PC-3 (cell line): ENCODE measurements around the gene EMB. TPM values are rescaled to one million over a fixed set of nuclear protein-coding genes. Genes with fewer than 3 reads are reported as not detected.
"Not testable (repeated sequence)": the region's sequence is repeated elsewhere in the genome, so short reads cannot be mapped to it uniquely, and the experiment has no call there.

Source experiments
- ATAC-seq: fragments of 200-7000 bp; cut with Tn5 transposase; 2 replicates; pipeline ENCODE4 v1.9.1; 2020; ENCODE audit warnings: mild to moderate bottlenecking, moderate library complexity
- BruUV-seq: library from RNA; stranded (reverse); fragments of 400-500 nt; replicated peaks from 2 replicates; lab custom pipeline; 2021; lab: Mats Ljungman, UMichigan
- CTCF ChIA-PET: fragments of 300-600 bp; sonication (Branson Sonifier 250); formaldehyde crosslinking; loops from one replicate; lab custom pipeline; 2022; ENCODE audit warnings: antibody characterized with exemption; lab: Charles Lee
- POLR2A ChIA-PET: fragments of 300-600 bp; sonication (Branson Sonifier 250); formaldehyde crosslinking; loops from one replicate; lab custom pipeline; 2022; ENCODE audit warnings: antibody characterized with exemption; ENCODE audit not compliant: unreplicated experiment; lab: Charles Lee
- DNase-seq: peaks from one replicate; pipeline ENCODE4 v3.0.0-alpha.2; 2015
- H2AFZ ChIP-seq: fragments of 300-600 bp; sonication (generic); 2 replicates; pipeline ENCODE4 v1.6.0; 2016; ENCODE audit warnings: antibody characterized with exemption, low read length
- H3F3A ChIP-seq: fragments of 300-600 bp; sonication (generic); one replicate; pipeline ENCODE4 v1.6.0; 2017; ENCODE audit warnings: antibody characterized with exemption, low read length, control low read depth, mild to moderate bottlenecking; ENCODE audit not compliant: unreplicated experiment
- H3K27ac ChIP-seq: fragments of 300-600 bp; sonication (generic); 2 replicates; pipeline ENCODE4 v1.5.1; 2016; ENCODE audit warnings: mild to moderate bottlenecking, low read length
- H3K27me3 ChIP-seq: fragments of 300-600 bp; sonication (generic); 2 replicates; pipeline ENCODE4 v1.6.1; 2016; ENCODE audit warnings: low read length, mixed read lengths
- H3K36me3 ChIP-seq: fragments of 300-600 bp; sonication (generic); 2 replicates; pipeline ENCODE4 v1.6.1; 2016; ENCODE audit warnings: low read depth, mixed run types, low read length, mixed read lengths
- H3K4me1 ChIP-seq: fragments of 300-600 bp; sonication (generic); 2 replicates; pipeline ENCODE4 v1.5.1; 2016; ENCODE audit warnings: low read length; ENCODE audit not compliant: insufficient read depth
- H3K4me2 ChIP-seq: fragments of 300-600 bp; sonication (generic); 2 replicates; pipeline ENCODE4 v1.6.0; 2016; ENCODE audit warnings: low read length
- H3K4me3 ChIP-seq: fragments of 300-600 bp; sonication (generic); 2 replicates; pipeline ENCODE4 v1.5.1; 2016; ENCODE audit warnings: mild to moderate bottlenecking, low read length, mixed read lengths
- H3K79me2 ChIP-seq: fragments of 300-600 bp; sonication (generic); 2 replicates; pipeline ENCODE4 v1.6.1; 2017; ENCODE audit warnings: low read length, mixed read lengths
- H3K9ac ChIP-seq: fragments of 300-600 bp; sonication (generic); 2 replicates; pipeline ENCODE4 v1.6.0; 2016; ENCODE audit warnings: mild to moderate bottlenecking, low read length
- H3K9me2 ChIP-seq: fragments of 300-600 bp; sonication (generic); replicated peaks from 2 replicates; pipeline ENCODE4 v1.6.1; 2016; ENCODE audit warnings: mixed run types, low read length, mixed read lengths
- H3K9me3 ChIP-seq: fragments of 300-600 bp; sonication (generic); 2 replicates; pipeline ENCODE4 v1.6.1; 2016; ENCODE audit warnings: low read length, mixed read lengths
- H4K20me1 ChIP-seq: fragments of 300-600 bp; sonication (generic); 2 replicates; pipeline ENCODE4 v1.6.1; 2016; ENCODE audit warnings: low read length, mixed read lengths
- CTCF ChIP-seq: fragments of 300-600 bp; sonication (generic); conservative IDR thresholded peaks from 2 replicates; pipeline ENCODE4 v1.5.1; 2017; ENCODE audit warnings: antibody characterized with exemption, low read depth, mild to moderate bottlenecking, low read length
- EZH2 ChIP-seq: fragments of 300-600 bp; sonication (generic); IDR thresholded peaks from one replicate; pipeline ENCODE4 v1.6.1; 2017; ENCODE audit warnings: antibody characterized with exemption, mild to moderate bottlenecking, low read length; ENCODE audit not compliant: unreplicated experiment
- EZH2phosphoT487 ChIP-seq: fragments of 300-600 bp; sonication (generic); IDR thresholded peaks from 2 replicates; pipeline ENCODE4 v1.6.1; 2018; ENCODE audit warnings: mild to moderate bottlenecking, antibody characterized with exemption, low read length, borderline replicate concordance
- intact Hi-C: fragments of 100-400 bp; cut with micrococcal nuclease; formaldehyde crosslinking; loops from 2 replicates; pipeline ENCODE4 v1.9.0; 2023
- total RNA-seq: library from RNA; depleted of rRNA; stranded (reverse); fragments of >200 nt; gene quantifications from 2 replicates; pipeline ENCODE4 v1.2.3, GENCODE V29; 2014

The EMB gene
- total RNA-seq, 1 experiment from 2014 or later: 5.4 TPM

DNA sequence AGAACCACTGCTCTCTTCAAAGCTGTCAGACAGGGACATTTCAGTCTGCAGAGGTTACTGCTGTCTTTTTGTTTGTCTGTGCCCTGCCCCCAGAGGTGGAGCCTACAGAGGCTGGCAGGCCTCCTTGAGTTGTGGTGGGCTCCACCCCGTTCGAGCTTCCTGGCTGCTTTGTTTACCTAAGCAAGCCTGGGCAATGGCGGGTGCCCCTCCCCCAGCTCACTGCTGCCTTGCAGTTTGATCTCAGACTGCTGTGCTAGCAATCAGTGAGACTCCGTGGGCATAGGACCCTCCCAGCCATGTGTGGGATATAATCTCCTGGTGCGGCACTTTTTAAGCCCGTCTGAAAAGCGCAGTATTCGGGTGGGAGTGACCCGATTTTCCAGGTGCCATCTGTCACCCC lies 17.3 kb upstream of the EMB start:
- BruUV-seq, H3K9me2 ChIP-seq, H3K4me2 ChIP-seq, ATAC-seq, CTCF ChIA-PET, H3K27ac ChIP-seq, H3K4me1 ChIP-seq, DNase-seq, H3K27me3 ChIP-seq, intact Hi-C loops, H3K36me3 ChIP-seq, H3K9ac ChIP-seq, H3K9me3 ChIP-seq, POLR2A ChIA-PET, H2AFZ ChIP-seq, H3K4me3 ChIP-seq, H3F3A ChIP-seq, H3K79me2 ChIP-seq, H4K20me1 ChIP-seq: not testable (repeated sequence)

DNA sequence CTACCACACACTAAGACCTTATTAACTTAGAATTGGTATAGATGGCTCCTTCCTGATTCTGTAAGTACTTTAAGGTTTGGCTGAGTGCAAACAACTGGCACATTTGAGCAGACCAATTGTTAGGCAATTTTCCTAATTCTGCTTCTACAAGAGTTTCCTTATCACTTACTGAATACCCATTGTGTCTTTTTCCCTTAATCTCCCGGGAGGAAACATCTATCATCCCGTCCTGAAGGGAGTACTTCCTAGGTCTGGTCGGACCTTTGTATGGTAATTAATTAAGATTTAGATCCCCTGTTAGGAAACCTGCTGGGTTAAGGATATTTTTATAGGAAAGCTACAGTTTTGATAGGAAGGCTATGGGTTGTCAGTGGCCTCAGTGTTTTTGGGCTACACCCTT lies 8.2 kb upstream of the EMB start:
- H3K9me2 ChIP-seq, H2AFZ ChIP-seq, H3K27me3 ChIP-seq, DNase-seq, H3K4me1 ChIP-seq, H3K27ac ChIP-seq, H3K9ac ChIP-seq, intact Hi-C loops, H3K4me3 ChIP-seq, ATAC-seq, H3K4me2 ChIP-seq, H3F3A ChIP-seq, BruUV-seq, H4K20me1 ChIP-seq, H3K79me2 ChIP-seq, H3K9me3 ChIP-seq, H3K36me3 ChIP-seq, CTCF ChIA-PET, POLR2A ChIA-PET: not testable (repeated sequence)

GRCh38 chr5:50447941-50448340 lies 6.9 kb upstream of the EMB start:
- CTCF ChIA-PET: no interaction called here
- no peaks in the 10 kb centered on the region for H3K9me2 ChIP-seq
- H3K36me3 ChIP-seq: no peaks in the 10 kb centered on the region
- no peaks in the 10 kb centered on the region for H4K20me1 ChIP-seq
- POLR2A ChIA-PET: no interaction called here
- H3K27ac ChIP-seq: no peak overlapping the region
- intact Hi-C loops: no loop called here
- ATAC-seq (no peak), DNase-seq (no peak)
- H3K9ac ChIP-seq: no peak overlapping the region
- H3F3A ChIP-seq: no peaks in the 10 kb centered on the region
- no peak overlapping the region for H3K4me3 ChIP-seq
- H3K4me2 ChIP-seq: no peak overlapping the region
- H3K4me1 ChIP-seq: no peaks in the 10 kb centered on the region
- TF ChIP-seq CTCF (no peak), EZH2phosphoT487 (no peak), EZH2 (no peak)
- H2AFZ ChIP-seq: no peak overlapping the region
- H3K27me3 ChIP-seq: no peaks in the 10 kb centered on the region
- no peaks in the 10 kb centered on the region for H3K79me2 ChIP-seq
- H3K9me3 ChIP-seq: no peaks in the 10 kb centered on the region
- BruUV-seq: no TSS peak

GRCh38 chr5:50447228-50447627 lies 6.1 kb upstream of the EMB start:
- no peak overlapping the region for H3K9ac ChIP-seq
- H3K27ac ChIP-seq: no peak overlapping the region
- no peaks in the 10 kb centered on the region for H3K36me3 ChIP-seq
- H3K4me2 ChIP-seq: no peak overlapping the region
- BruUV-seq: no TSS peak
- no peak for ATAC-seq
- H3K4me1 ChIP-seq: no peaks in the 10 kb centered on the region
- no peaks in the 10 kb centered on the region for H3F3A ChIP-seq
- no peaks in the 10 kb centered on the region for H3K9me2 ChIP-seq
- ChIA-PET POLR2A (no interaction called here), CTCF (no interaction called here)
- no peaks in the 10 kb centered on the region for H3K79me2 ChIP-seq
- intact Hi-C loops: no loop called here
- no peak for DNase-seq
- no peaks in the 10 kb centered on the region for H3K9me3 ChIP-seq
- no peaks in the 10 kb centered on the region for H3K27me3 ChIP-seq
- TF ChIP-seq EZH2: no peak
- no peak for TF ChIP-seq EZH2phosphoT487
- no peak overlapping the region for H2AFZ ChIP-seq
- no peaks in the 10 kb centered on the region for H4K20me1 ChIP-seq
- H3K4me3 ChIP-seq: no peak overlapping the region
